Measurements from ENCODE around the gene MYT1.

- no peak for TF ChIP-seq REST (IDR thresholded peaks at IDR 0.05; ENCODE audit: borderline replicate concordance)
- TF ChIP-seq CTCF (IDR thresholded peaks at IDR 0.05; ENCODE audit: poor library complexity, severe bottlenecking), result no peak
- no peak for TF ChIP-seq EZH2 (IDR thresholded peaks at IDR 0.05; ENCODE audit: borderline replicate concordance, insufficient read depth, low read length, poor library complexity, severe bottlenecking)
- TF ChIP-seq EP300 (conservative IDR thresholded peaks at IDR 0.05; ENCODE audit: poor library complexity, severe bottlenecking), result no peak
- TF ChIP-seq POLR2AphosphoS5 (IDR thresholded peaks at IDR 0.05), result no peak
- TF ChIP-seq MXI1 (conservative IDR thresholded peaks at IDR 0.05; ENCODE audit: poor library complexity, severe bottlenecking), result no peak
These were observed 41.4 kb downstream of the MYT1 start for GRCh38 chr20:64205611-64206026.

Measured in neural cell (in vitro differentiated cells).